GM19240 (cell line): Measurements from ENCODE around the gene PDCD7.
A peak's percentile ranks its signal among the peaks of the same experiment; 100 is the strongest.
"Not testable (repeated sequence)": the region's sequence is repeated elsewhere in the genome, so short reads cannot be mapped to it uniquely, and the experiment has no call there.

Source experiments
- DNase-seq: peaks from one replicate; pipeline ENCODE4 v3.0.0; 2011; ENCODE audit warnings: low spot score; ENCODE audit not compliant: insufficient read length

PDCD7 gene

DNA sequence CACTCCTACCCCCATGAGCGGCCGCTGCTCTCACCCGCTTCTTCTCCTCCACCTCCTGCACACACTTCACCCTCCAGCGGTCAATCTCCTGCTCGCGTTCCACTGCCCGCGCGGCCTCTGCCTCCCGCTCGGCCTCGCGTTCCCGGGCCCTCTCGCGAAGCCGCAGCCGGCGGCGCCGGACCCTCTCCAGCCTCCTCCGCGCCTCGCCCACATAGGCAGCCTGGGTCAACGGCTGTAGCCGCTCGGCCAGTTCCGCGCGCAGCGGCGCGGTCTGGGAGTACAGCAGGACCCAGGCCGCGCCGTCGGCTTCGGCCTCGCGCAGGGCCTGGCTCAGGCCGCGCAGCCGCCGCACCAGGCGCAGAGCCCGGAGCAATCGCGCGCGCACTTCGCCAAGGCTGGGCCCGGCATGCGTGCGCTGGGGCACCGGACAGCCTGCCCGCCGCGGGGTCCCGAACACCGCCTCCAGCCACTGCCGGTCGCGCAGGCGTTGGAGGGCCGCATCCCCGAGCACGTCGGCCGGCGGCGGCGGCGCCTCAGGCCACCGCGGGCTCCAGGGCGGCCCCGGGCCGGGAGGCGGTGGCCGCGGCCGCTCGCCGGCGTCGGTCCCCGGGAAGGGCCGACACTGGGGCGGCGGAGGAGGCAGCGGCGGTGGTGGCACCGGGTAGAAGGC lies 595 bp downstream of the PDCD7 start:
- peak; percentile 48 for DNase-seq

DNA sequence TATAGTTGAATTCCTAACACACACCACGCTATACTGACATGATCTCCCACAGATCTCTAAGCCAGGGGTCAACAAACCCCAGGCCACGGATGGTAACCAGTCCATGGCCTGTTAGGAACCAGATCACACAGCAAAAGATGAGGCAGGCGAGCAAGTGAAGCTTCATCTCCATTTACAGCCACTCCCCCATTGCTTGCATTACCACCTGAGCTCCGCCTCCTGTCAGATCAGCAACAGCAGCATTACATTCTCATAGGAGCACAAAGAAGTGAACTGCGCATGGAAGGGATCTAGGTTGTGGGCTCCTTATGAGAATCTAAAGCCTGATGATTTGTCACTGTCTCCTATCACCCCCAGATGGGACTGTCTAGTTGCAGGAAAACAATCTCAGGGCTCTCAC lies 2.7 kb downstream of the PDCD7 start:
- DNase-seq = no peak

DNA sequence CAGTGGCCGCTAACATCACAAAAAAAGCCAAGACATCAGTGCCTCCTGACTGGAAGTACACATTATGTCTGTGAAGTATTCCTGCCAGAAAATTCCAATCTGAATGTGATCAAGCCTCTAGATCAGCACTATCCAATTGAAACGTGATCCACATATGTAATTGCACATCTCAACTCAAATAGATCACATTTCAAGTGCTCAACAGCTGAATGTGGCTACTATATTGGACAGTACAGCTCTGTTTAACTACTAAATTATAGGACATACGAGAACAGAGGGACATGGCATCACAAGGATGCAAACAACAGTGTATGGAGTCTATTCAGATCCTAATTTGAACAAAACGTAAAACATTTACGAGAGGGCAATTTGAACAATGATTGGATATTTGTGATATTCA lies 18.1 kb downstream of the PDCD7 start:
- DNase-seq = no peak

- DNase-seq = no peak
Measured at GRCh38 chr15:65115086-65115485, 18.5 kb downstream of the PDCD7 start, which contains the start of gene UBAP1L. TSS of gene UBAP1L (minus strand) at chr15:65115200. CDS start at chr15:65106215, 8,985 bp downstream.

DNA sequence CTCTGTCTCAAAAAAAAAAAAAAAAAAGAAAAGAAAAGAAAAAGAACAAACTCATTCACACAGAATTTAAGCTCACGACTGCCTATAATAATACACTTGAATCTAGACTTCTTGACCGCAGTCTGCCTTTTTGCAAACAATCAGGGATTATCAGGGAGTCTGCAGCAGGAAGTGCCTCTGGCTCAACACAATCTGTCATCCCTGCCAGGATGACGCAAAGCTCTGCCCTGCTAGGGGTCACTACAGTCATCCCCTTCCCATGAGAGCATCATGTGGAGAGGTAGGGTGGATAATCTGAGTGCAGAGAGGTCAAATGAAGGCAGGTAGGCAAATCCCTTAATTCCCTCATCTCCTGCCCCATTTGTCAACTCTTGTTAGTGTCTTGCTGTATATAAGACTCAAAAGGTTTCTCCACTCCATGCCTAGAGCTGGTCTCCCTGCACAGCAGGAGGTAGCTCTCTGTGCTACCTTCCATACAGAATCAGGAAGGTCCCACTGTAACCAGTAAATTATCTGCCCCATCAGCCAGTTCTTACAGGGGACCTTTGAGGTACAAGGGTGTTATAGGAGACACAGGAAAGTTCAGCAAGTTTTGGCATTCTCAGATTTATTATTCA lies 22.8 kb downstream of the PDCD7 start:
- no peak for DNase-seq

DNA sequence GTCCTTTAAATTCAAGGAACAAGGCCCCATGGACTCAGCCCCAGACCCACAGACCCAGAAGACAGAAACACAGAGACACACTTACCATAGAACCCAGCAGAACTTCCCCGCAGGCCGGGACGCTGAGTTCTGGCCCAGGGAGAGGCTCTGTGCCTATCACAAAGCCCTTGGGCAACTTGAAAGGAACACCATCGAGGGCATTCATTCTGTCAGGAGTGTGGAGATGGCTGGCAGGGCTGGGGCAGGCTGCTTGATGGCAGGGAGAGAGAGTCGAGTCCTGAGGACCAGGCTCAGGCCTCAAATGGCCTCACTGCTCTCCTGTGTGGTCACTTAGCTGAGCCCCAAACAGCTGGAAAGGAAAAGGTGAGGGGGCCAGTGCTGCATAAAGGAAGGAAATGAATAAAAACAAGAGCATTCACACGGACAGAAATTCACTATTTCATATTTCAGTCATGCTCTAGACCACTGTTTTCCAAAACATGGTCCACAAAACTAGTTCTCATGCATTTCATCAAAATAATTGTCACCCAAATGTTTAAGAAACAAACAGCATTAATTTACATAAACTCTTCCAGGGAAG lies 27.5 kb downstream of the PDCD7 start:
- no peak for DNase-seq

GRCh38 chr15:65105038-65105437 lies 28.6 kb downstream of the PDCD7 start:
- no peak for DNase-seq

DNA sequence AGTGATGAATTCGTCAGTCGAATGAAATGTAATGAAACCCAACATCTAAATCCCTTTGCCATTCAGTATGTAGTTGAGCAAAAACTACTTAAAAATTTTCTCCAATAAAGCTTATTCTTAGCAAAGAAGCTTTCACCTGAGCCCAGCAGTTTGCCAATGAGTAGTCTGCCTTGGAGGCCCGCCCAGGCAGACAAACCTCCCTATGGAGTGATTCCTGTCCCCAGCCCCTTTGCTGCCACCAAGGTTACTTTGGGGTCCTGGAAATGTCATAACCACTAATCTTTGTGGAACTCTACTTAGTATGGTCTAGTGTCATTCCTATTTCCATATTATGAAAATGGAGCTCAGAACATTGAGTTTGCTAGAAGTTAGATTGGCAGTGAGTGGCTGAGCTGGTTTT lies 30.7 kb downstream of the PDCD7 start:
- no peak for DNase-seq

DNA sequence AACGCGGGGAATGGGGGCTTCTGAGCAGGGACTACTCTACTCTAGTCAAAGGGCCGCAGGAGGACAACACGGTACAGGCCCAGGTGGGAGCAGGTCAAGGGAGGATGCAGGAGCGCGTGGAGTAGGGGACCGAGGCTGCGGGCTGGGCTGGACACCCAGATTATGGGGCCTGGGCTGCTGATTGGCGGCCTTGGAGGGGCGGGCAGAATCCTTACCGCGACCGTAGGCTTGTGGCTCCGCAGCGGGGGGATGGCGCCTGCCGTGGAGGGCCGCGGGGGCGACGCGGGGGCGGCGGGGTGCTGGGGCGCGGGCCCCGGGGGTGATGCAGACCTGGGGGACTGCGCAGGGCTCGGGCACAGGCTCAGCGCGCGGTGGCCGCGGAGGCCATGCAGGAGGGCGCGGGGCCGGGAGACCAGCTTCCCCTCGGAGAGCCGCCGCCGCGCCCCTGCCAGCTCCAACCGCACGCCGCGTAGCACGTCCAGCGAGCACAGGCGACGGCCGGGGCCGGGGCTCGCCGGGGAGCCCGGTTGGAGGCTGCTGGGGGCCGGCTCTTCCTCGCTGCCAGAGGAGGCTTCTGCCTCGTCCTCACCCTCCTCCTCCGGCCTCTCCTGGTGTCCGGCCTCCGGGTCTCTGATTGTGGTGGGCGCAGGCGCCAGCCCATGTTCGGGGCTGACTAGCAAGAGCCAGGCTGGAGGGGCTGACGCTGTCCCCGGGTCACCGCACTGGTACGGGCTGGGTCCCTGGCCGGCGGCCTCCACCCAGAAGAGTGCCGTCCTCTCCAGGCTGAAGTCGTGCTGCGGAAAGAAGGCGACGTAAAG lies 31.5 kb downstream of the PDCD7 start:
- DNase-seq = no peak

DNA sequence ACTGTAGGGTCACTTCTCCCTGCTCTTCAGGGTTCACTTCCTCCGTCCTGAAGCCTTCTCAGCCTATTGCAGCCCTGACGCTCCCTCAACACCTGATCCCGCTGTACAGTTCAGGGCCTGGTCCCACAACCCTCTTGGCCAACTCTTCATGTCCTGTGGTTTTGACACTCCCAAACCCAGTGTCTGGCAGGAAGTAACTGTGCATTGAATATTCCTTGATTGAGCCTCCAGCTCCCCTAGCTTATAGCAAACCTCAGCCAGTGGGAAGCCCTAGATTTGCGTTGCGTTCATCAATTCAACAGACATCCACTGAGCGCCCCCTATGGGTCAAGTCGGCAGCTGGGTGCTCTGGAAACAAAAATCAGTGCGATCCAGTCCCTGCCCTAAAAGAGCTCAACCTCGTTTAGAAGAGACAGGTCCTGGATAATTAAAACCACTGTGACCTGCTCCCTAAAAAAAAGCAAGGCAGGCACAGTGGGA lies 32.2 kb downstream of the PDCD7 start:
- DNase-seq = peak; percentile 52

GRCh38 chr15:65100442-65100841 lies 33.2 kb downstream of the PDCD7 start:
- no peak for DNase-seq

DNA sequence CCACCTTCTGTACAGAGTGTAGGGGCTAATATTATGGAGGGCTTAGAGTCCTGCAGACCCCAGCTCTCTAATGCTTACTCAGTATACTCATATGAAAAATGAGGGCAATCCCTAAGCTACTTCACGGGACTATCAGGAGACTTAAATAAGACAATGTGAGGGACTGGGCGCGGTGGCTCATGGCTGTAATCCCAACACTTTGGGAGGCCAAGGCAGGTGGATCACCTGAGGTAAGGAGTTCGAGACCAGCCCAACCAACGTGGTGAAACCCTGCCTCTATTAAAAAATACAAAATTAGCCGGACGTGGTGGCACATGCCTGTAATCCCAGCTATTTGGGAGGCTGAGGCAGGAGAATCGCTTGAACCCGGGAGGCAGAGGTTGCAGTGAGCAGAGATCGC lies 33.8 kb downstream of the PDCD7 start:
- not testable (repeated sequence) for DNase-seq

- DNase-seq = no peak
Measured at GRCh38 chr15:65099336-65099735, 34.3 kb downstream of the PDCD7 start.

DNA sequence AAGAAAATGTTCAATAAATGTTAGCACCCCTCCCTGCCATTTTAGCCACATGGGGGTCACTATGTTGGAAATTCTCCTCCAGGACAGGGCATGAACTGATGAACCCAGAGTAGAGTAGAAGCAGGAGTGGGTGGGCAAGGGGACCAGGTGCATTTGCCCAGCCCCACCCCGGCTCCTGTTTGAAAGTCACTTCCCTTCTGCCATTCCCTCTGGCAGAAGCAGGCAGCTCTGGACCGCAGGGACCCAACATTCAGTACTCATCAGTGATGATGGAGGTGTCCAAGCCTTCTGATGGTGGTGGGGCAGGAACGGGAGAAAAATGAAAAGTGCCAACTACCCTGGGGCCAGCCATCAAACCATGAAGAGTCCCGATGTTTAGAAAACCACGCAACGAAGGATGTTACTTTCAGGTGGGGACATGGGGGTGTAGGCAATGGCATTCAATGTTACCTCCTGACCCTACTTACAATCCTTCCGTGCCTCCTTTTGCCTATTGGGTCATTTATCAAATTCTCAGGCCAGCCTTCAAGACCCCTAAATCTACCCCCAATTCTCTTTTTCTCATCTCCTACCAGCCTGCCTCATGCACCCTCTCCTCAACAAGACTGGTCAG lies 35.9 kb downstream of the PDCD7 start:
- no peak for DNase-seq

DNA sequence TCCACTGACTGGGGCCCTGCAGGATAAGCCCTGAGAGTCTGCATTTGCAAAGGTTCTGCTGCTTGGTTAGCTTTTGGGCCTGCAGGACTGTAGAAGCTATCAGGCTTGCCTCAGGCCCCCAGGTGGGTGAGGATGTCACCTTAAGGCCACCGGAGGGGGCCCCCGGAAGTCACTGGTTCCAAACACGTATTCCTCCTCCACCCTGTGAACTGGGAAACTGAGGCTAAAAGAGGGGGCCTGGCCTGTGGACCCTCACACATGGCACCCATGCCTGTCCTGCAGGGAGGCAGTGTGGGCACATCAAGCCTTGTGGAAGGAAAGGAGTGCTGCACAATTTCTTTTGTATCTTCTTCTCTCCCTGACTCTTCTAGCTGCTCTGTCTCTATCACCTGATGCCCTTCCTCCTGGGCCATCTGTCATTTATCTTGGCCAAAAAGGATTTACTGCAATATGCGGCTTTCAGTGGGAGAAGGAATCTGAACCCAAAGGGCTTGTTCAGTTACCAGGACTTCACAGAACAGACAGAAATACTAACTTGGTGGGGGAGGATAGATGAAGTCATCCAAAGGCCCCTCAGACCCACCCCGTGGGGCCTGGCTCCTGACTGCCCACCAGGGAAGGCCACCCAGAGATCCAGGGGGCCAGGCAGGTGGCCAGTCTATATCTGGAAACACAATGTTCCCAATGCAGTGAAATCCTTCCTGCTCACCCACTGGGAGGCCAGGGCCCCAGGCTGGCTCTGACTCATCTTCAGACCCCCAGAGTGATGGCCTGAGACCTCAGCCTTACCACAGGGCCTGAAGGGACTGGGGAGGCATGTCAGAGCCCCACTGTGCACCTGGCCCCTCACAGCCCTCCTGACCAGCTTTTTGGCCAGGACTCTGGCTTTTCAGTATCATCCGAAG lies 36.9 kb downstream of the PDCD7 start:
- no peak for DNase-seq

DNA sequence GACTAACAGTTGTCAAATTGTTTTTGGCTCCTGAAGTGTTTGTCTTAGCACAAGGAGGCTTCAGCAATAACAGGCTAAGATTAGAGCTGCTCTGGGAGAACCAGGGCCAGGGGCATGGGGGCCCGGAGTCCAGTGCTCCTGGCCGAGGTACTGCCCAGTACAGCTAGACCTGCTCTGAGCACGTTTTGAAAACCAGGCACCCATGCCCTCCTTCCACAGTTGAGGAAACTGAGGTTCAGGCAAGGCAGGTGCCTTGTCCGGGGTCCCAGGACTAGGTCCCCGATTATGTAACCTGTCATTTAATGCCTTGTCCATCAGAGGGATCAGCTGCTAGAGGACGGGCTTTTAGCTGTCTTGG lies 37.9 kb downstream of the PDCD7 start:
- no peak for DNase-seq

DNA sequence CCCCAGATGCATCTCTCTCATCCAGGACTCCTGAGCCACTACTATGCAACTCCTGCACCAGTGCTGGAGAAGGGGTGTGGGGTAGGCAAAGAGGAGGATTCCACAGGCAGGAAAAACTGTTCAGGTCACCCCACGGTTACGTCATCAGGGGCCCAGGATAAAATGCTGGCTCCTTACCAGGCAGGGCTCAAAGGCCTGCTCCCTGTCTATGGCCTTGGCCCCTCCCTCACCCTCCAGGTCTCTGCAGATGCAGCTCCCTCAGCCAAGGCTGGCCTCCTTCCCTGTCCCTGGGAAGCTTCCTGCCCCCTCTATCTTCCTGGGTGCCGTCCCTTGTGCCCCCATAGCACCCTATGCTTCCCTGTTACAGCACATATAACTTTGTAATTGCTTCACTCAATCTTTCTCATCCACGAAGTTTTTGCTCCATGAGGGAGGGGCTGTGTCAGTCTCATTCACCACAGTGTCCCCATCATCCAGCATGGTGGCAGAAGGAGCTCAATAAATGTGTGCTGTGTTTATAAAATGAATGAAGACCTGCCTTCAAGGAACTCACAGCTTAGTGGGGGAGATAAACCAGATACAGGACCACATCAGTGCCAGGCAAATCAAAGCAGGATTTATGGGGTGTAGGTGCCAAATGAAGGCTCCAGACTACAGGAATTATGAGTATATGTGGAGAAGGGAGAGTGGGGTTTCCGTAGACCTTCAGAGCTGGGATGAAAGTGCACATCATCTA lies 38.4 kb downstream of the PDCD7 start:
- no peak for DNase-seq

GRCh38 chr15:65094294-65094995 lies 39.2 kb downstream of the PDCD7 start:
- DNase-seq = no peak

- DNase-seq = not testable (repeated sequence)
Measured at GRCh38 chr15:65093793-65094170, 39.8 kb downstream of the PDCD7 start.
